ENCODE data around the gene GALNT6. TPM values are rescaled to one million over a fixed set of nuclear protein-coding genes. Genes with fewer than 3 reads are reported as not detected.

The GALNT6 gene
- total RNA-seq, 4 donors from 2014 or later = 2.1 to 3.5 (median 2.4) TPM

DNA sequence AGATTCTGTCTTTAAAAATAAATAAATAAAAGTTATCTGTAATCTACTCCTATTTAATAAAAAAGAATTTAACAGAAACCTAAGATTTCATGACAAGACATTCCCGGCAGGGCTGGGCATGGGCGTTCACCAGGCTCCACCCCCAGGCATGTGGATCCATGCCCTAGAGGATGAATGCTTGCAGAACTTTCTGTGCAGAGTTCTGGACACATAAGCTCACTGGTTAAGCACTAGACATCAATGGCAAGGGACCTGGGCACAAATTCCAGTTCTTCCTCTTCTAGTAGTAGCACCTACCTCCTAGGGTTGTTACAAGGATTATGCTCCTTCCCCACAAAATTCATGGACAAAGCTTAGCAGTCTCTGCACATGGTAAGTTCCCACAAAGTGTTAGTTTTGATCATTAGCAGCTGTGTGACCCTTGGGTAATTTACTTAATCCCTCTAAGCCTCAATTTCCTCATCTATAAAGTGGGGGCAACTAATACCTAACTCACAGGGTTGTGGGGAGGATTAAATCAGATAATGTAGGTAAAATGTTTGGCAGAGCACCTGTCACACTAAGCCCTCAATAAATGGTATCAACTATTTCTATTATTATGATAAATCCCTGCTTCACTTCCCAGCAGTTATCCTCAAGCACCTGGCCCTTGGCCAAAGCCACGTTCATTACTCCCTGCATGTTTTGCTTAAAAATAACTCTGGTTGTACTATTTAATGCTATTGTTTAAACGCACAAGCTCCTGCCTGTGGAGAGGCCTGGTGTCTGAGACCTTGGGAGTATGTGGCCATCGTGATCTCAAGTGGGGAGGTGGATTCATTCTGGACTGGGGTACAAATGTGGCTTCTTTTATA is 9.8 kb downstream of the GALNT6 start:
- Histone ChIP-seq H3K36me3 (no peaks in the 10 kb centered on the region), H3K4me1 (peaks cover 0 to 13% (median 0%) of the 10 kb centered on the region in 3 donors), H3K27me3 (no peaks in the 10 kb centered on the region), H3K4me3 (no peak overlapping the region), H3K27ac (no peak overlapping the region), H3K9me3 (no peaks in the 10 kb centered on the region)
- 14 to 39% methylated on average over 3 to 5 of the region's 5 CpGs for WGBS, 2 donors (ENCODE audit: low coverage in 1 of 2)
- ATAC-seq = no peak
- TF ChIP-seq, protein P1, sequence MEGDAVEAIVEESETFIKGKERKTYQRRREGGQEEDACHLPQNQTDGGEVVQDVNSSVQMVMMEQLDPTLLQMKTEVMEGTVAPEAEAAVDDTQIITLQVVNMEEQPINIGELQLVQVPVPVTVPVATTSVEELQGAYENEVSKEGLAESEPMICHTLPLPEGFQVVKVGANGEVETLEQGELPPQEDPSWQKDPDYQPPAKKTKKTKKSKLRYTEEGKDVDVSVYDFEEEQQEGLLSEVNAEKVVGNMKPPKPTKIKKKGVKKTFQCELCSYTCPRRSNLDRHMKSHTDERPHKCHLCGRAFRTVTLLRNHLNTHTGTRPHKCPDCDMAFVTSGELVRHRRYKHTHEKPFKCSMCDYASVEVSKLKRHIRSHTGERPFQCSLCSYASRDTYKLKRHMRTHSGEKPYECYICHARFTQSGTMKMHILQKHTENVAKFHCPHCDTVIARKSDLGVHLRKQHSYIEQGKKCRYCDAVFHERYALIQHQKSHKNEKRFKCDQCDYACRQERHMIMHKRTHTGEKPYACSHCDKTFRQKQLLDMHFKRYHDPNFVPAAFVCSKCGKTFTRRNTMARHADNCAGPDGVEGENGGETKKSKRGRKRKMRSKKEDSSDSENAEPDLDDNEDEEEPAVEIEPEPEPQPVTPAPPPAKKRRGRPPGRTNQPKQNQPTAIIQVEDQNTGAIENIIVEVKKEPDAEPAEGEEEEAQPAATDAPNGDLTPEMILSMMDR (IDR thresholded peaks at IDR 0.05) = no peak
- TF ChIP-seq POLR2A (IDR thresholded peaks at IDR 0.05) (no peak), EP300 (IDR thresholded peaks at IDR 0.05) (no peak), POLR2AphosphoS5 (IDR thresholded peaks at IDR 0.05) (no peak)

DNA sequence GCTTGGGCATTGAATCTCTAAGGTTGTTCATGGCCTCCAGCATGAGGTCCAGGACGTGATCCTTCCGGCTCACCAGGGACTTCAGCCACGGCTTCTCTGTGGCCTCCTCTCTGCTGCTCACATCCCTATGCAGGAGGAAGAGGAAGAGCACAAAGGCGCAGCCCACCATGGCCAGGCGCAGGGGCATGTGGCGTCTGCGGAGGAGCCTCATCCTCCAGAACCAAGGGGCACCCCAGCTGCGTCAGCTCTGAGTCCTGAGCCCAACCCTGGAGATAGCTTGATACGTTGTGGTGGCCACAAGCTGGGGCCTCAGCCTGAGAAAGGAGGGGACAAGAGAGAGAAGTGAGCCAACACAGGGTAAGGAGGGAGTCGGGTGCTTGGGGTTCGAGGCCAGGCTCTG is 11.6 kb downstream of the GALNT6 start:
- WGBS, 2 donors (ENCODE audit: low coverage in 1 of 2) = 76 to 100% methylated on average over 2 of the region's 11 CpGs
- TF ChIP-seq, protein P1 (IDR thresholded peaks at IDR 0.05) = no peak

DNA sequence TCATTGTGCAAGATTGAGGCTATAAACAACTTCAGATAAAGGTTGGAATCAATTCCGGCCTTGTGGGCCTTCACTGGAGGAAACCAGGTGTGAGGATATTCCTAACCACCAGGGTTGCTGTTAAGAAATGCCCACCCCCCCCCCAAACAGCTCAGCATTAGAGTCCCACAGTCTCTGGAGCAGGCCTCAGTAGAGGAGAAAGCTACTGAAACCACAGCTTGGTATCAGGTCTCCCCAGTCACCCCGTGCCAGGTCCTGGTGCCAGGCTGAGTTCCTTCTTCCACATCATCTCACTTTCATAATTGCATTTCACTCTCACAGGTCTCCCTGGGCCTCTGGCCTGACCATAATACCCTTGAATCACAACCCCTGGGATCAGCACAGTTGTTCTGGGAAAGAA is 12.5 kb downstream of the GALNT6 start:
- H3K36me3 ChIP-seq = no peaks in the 10 kb centered on the region
- H3K9me3 ChIP-seq = no peaks in the 10 kb centered on the region
- 80 to 82% methylated on average over 2 of the region's 2 CpGs for WGBS, 2 donors (ENCODE audit: low coverage in 1 of 2)
- peaks cover 0 to 13% (median 0%) of the 10 kb centered on the region in 3 donors for H3K4me1 ChIP-seq
- no peaks in the 10 kb centered on the region for H3K27me3 ChIP-seq
- no peak for TF ChIP-seq POLR2A (IDR thresholded peaks at IDR 0.05)
- no peak for TF ChIP-seq POLR2AphosphoS5 (IDR thresholded peaks at IDR 0.05)
- TF ChIP-seq EP300 (IDR thresholded peaks at IDR 0.05) = no peak
- TF ChIP-seq, protein P1 (IDR thresholded peaks at IDR 0.05) = no peak
- H3K4me3 ChIP-seq = no peak overlapping the region
- ATAC-seq = no peak
- no peak overlapping the region for H3K27ac ChIP-seq

More for the DNA sequence above, 11.6 kb downstream of the GALNT6 start:
- H3K27ac ChIP-seq = no peak overlapping the region
- H3K9me3 ChIP-seq = no peaks in the 10 kb centered on the region
- H3K27me3 ChIP-seq = no peaks in the 10 kb centered on the region
- H3K4me3 ChIP-seq = no peak overlapping the region
- no peak for ATAC-seq
- H3K4me1 ChIP-seq = peaks cover 0 to 13% (median 0%) of the 10 kb centered on the region in 3 donors
- no peaks in the 10 kb centered on the region for H3K36me3 ChIP-seq

DNA sequence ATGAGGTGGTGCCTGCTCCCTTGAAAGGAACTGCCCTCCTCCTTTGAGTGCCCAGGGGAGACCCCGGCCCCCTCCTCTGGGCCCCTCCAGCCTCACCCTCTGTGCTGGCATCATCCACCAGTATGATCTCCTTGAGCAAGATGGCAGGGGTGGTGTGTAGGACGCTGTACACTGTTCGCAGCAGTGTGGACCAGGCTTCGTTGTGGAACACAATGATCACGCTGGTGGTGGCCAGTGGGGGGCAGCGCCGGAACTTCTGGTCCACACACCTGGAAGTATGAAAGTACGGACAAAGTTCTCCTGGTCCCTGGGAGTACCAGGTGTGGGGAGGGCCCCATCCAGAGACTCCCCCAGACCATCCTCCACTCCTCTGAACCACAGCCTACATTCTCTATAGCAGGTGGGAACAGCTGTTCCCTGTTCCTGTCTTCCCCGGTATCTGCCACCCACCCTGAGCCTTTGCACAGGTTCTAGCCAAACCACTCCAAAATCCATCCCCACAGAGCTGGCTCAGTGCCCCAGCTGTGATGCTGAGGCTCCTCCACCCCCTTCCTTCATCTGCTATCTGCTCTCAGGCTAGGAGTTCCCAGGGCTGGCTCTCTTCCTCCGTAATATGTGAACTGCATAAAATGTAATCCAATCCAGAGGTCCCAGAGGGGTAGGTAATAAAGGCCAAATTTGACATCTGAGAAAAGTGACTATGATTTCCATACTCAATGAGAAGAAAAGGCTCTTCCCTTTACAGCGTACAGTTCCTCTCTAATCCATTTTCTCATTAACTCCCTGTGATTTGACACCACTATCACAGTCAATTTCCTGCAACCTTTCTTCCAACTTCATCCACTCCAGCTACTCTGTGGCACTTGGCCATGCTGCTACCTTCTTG is 13.9 kb downstream of the GALNT6 start:
- no peak for TF ChIP-seq POLR2A (IDR thresholded peaks at IDR 0.05)
- no peak for TF ChIP-seq EP300 (IDR thresholded peaks at IDR 0.05)
- TF ChIP-seq POLR2AphosphoS5 (IDR thresholded peaks at IDR 0.05) = no peak
- Histone ChIP-seq H3K27me3 (no peaks in the 10 kb centered on the region), H3K4me1 (peaks cover 0 to 11% (median 0%) of the 10 kb centered on the region in 3 donors), H3K9me3 (no peaks in the 10 kb centered on the region), H3K4me3 (no peak overlapping the region), H3K36me3 (no peaks in the 10 kb centered on the region), H3K27ac (no peak overlapping the region)
- WGBS, 2 donors (ENCODE audit: low coverage in 1 of 2) = 70 to 87% methylated on average over 8 of the region's 11 CpGs
- ATAC-seq = no peak

DNA sequence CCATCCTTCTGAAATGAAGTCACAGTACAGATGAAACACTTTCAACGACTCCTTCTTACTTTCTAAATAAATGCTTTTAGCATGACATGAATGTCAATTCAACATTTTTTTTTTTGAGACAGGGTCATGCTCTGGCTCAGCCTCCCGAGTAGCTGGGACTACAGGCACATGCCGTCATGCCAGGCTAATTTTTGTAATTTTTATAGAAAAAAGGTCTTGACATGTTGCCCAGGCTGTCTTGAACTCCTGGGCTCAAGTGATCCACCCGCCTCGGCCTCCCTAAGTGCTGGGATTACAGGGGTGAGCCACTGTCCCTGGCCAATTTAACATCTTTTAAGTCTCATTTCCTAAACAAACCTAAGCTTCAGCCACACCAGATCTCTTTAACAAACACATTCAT is 16.4 kb downstream of the GALNT6 start:
- no peak overlapping the region for H3K4me3 ChIP-seq
- no peak for TF ChIP-seq EP300 (IDR thresholded peaks at IDR 0.05)
- TF ChIP-seq POLR2AphosphoS5 (IDR thresholded peaks at IDR 0.05) = no peak
- TF ChIP-seq, protein P1 (IDR thresholded peaks at IDR 0.05) = no peak
- no peak for TF ChIP-seq POLR2A (IDR thresholded peaks at IDR 0.05)
- WGBS, 2 donors (ENCODE audit: low coverage in 1 of 2) = 57 to 63% methylated on average over 1 to 3 of the region's 5 CpGs
- H3K9me3 ChIP-seq = no peaks in the 10 kb centered on the region
- no peak overlapping the region for H3K27ac ChIP-seq
- peaks cover 0 to 11% (median 0%) of the 10 kb centered on the region in 3 donors for H3K4me1 ChIP-seq
- ATAC-seq = no peak
- H3K36me3 ChIP-seq = no peaks in the 10 kb centered on the region
- no peaks in the 10 kb centered on the region for H3K27me3 ChIP-seq
